Psoas muscle (tissue), 8 donors: ENCODE results near the gene SMIM33. TPM values are rescaled to one million over a fixed set of nuclear protein-coding genes. Genes with fewer than 3 reads are reported as not detected.
"Not testable (repeated sequence)": the region's sequence is repeated elsewhere in the genome, so short reads cannot be mapped to it uniquely, and the experiment has no call there.

Experiments
- ATAC-seq, 4 donors: fragments of 200-7000 bp; cut with Tn5 transposase; one replicate each; pipeline ENCODE4 v1.9.1; 2020; ENCODE audit warnings: moderate library complexity in 3 of 4, mild to moderate bottlenecking in 2 of 4
- DNase-seq, 2 donors: peaks; one replicate each; pipeline ENCODE4 v3.0.0-alpha.2; 2020
- H3K27ac ChIP-seq: fragments of 200-600 bp; one replicate; pipeline ENCODE4 v1.8.0; 2022
- H3K27me3 ChIP-seq, 3 donors: fragments of 200-600 bp in 1 of 3; one replicate each; pipeline versions ENCODE4 v1.6.1 to v1.8.0; 2013 to 2022; ENCODE audit warnings: low read length in 2 of 3, mild to moderate bottlenecking in 2 of 3, moderate library complexity in 1 of 3; ENCODE audit not compliant: insufficient read depth in 3 of 3
- H3K36me3 ChIP-seq, 2 donors: fragments of 200-600 bp in 1 of 2; one replicate each; pipeline versions ENCODE4 v1.6.1 to v1.8.0; 2013 to 2022; ENCODE audit warnings: low read depth in 1 of 2, mild to moderate bottlenecking in 1 of 2, moderate library complexity in 1 of 2; ENCODE audit not compliant: insufficient read depth in 1 of 2
- H3K4me1 ChIP-seq: fragments of 200-600 bp; one replicate; pipeline ENCODE4 v1.8.0; 2022
- H3K4me3 ChIP-seq: fragments of 200-600 bp; one replicate; pipeline ENCODE4 v1.8.0; 2022; ENCODE audit warnings: mild to moderate bottlenecking
- H3K9me3 ChIP-seq: fragments of 200-600 bp; one replicate; pipeline ENCODE4 v1.8.0; 2022
- WGBS, 3 donors: extraction: QIAGEN DNeasy Blood & Tissue Kit; methylation state at CpG; one replicate each; pipeline versions ENCODE4 v1.1.6 to v1.1.7; 2013; 5-methylcytosine and 5-hydroxymethylcytosine counted together
- intact Hi-C, 2 donors: fragments of 100-400 bp; cut with DNase I; formaldehyde crosslinking; loops; one replicate each; pipeline versions ENCODE4 v1.11.0 to v1.14.2; 2022
- polyA plus RNA-seq, 3 donors: library from polyadenylated mRNA; stranded (reverse); fragments of 200-250 nt; gene quantifications; one replicate each; pipeline ENCODE4 v1.2.3, GENCODE V29; 2013
- total RNA-seq, 4 donors: library from RNA; stranded (reverse); fragmentation: NEBNext Ultra II Directional in 2 of 4; extraction: Animal tissue kit (Norgen Biotek cat#: 25700) in 2 of 4; gene quantifications; one replicate each; pipeline versions ENCODE4 v1.2.1 to v1.2.4, GENCODE V29; 2021 to 2023
- TF ChIP-seq, protein P1 (sequence below): fragments of 200-600 bp; IDR thresholded peaks from one replicate; pipeline ENCODE4 v1.8.0; 2022; ENCODE audit warnings: antibody characterized with exemption
- donor health status: healthy with polysubstance abuse.
- donor health status: DM: no; HTN: no; CAD: no; lungs with moderate emphysema.
- donor health status: Bipolar disorder and iron deficiency.
- donor health status: healthy.
- donor health status: DM: yes; HTN: yes; CAD: no.
- donor health status: DM: no; HTN: no; CAD: no.
- donor health status: DM: no; HTN: no; CAD: no.
- donor health status: DM: yes; HTN: yes; CAD: no.

The SMIM33 gene
- total and polyA plus RNA-seq, 7 donors = not detected

- H3K27ac ChIP-seq = peak overlapping the region; percentile 13
- H3K9me3 ChIP-seq = no peaks in the 10 kb centered on the region
- ATAC-seq (no peak), DNase-seq (no peak)
- TF ChIP-seq, protein P1, sequence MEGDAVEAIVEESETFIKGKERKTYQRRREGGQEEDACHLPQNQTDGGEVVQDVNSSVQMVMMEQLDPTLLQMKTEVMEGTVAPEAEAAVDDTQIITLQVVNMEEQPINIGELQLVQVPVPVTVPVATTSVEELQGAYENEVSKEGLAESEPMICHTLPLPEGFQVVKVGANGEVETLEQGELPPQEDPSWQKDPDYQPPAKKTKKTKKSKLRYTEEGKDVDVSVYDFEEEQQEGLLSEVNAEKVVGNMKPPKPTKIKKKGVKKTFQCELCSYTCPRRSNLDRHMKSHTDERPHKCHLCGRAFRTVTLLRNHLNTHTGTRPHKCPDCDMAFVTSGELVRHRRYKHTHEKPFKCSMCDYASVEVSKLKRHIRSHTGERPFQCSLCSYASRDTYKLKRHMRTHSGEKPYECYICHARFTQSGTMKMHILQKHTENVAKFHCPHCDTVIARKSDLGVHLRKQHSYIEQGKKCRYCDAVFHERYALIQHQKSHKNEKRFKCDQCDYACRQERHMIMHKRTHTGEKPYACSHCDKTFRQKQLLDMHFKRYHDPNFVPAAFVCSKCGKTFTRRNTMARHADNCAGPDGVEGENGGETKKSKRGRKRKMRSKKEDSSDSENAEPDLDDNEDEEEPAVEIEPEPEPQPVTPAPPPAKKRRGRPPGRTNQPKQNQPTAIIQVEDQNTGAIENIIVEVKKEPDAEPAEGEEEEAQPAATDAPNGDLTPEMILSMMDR = no peak
- no peak overlapping the region for H3K4me3 ChIP-seq
- intact Hi-C loops = no loop called here
- H3K36me3 ChIP-seq = no peaks in the 10 kb centered on the region
- peaks cover 8% of the 10 kb centered on the region for H3K4me1 ChIP-seq
- WGBS, 3 donors = 69 to 85% (median 70%) methylated on average over 3 of the region's 3 CpGs
- H3K27me3 ChIP-seq = no peaks in the 10 kb centered on the region
These were observed 25.0 kb downstream of the SMIM33 start for GRCh38 chr5:139495638-139496435.

DNA sequence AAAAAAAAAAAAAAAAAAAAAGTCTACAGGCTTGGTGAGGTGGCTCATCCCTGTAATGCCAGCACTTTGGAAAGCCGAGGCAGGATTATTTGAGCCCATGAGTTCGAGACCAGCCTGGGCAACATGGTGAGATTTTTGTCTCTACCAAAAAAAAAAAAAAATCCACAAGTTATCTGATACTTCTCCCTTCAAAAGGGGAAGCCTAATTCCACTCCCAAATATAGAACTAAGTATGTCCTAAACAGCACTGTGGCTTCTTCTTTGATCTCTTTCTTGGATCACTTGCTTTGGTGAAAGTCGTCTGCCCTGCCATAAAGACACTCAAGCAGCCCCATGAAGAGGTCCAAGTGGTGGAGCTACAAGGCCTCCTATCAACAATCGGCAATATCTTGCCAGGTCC is 30.6 kb downstream of the SMIM33 start:
- H3K36me3 ChIP-seq = no peaks in the 10 kb centered on the region
- TF ChIP-seq, protein P1 = no peak

DNA sequence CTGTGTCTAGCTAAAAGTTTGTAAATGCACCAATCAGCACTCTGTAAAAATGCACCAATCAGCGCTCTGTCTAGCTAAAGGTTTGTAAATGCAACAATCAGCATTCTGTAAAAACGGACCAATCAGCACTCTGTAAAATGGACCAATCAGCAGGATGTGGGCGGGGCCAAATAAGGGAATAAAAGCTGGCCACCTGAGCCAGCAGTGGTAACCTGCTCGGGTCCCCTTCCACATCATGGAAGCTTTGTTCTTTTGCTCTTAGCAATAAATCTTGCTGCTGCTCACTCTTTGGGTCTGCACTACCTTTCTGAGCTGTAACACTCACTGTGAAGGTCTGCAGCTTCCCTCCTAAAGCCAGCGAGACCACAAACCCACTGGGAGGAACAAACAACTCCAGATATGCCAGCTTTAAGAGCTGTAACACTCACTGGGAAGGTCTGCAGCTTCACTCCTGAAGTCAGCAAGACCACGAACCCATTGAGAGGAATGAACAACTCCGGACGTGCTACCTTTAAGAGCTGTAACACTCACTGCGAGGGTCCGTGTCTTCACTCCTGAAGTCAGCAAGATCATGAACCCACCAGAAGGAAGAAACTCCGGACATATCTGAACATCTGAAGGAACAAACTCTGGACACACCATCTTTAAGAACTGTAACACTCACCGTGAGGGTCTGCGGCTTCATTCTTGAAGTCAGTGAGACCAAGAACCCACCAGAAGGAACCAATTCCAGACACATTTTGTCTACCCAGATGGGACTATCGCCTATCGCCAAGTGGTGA is 32.4 kb downstream of the SMIM33 start:
- H3K27ac ChIP-seq, H3K27me3 ChIP-seq, H3K36me3 ChIP-seq, intact Hi-C loops, H3K9me3 ChIP-seq, H3K4me1 ChIP-seq, H3K4me3 ChIP-seq, ATAC-seq, DNase-seq: not testable (repeated sequence)
- 89 to 90% (median 90%) methylated on average over 15 of the region's 15 CpGs for WGBS, 3 donors

More for the DNA sequence above, 30.6 kb downstream of the SMIM33 start:
- Histone ChIP-seq H3K9me3 (no peaks in the 10 kb centered on the region), H3K27me3 (no peaks in the 10 kb centered on the region), H3K27ac (no peak overlapping the region), H3K4me3 (no peak overlapping the region), H3K4me1 (no peaks in the 10 kb centered on the region)
- ATAC-seq (no peak), DNase-seq (no peak)
- intact Hi-C loops = no loop called here
- 49 to 80% (median 61%) methylated on average over 4 of the region's 4 CpGs for WGBS, 3 donors

DNA sequence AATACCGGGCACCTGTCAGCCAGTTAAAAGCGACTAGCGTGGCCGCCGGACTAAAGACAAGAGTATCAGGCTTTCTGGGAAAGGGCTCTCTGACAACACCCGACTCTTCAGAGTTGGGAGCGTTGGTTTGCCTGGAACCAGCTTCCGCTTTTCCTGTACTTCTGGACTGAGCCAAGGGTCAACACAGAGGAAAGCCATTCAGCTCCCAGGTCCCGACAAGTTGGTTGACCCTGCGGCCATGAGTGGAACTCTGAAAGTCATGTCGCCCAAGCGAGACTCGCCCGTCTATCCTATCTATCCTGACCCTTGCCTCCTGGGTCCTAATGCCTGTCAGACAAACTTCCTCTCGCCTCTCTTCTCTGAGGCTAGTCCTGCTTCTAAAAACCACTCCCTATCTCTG is 33.1 kb downstream of the SMIM33 start:
- WGBS, 3 donors = 76 to 79% (median 78%) methylated on average over 15 of the region's 15 CpGs
- H3K9me3 ChIP-seq, ATAC-seq, H3K4me3 ChIP-seq, DNase-seq, H3K27ac ChIP-seq, H3K4me1 ChIP-seq, H3K36me3 ChIP-seq, intact Hi-C loops, H3K27me3 ChIP-seq: not testable (repeated sequence)

DNA sequence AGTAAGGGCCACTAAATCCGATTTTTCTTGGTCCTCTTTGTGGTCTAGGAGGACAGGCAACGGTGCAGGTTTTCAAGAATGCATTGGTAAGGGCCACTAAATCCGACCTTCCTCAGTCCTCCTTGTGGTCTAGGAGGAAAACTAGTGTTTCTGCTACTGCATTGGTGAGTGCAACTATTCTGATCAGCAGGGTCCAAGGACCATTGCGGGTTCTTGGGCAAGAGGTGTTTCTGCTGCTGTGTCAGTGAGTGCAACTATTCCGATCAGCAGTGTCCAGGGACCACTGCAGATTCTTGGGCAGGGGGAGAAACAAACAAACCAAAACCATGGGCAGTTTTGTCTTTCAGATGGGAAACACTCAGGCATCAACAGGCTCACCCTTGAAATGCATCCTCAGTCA is 33.9 kb downstream of the SMIM33 start:
- ATAC-seq, H3K4me3 ChIP-seq, intact Hi-C loops, H3K4me1 ChIP-seq, H3K27ac ChIP-seq, H3K36me3 ChIP-seq, H3K9me3 ChIP-seq, DNase-seq, H3K27me3 ChIP-seq: not testable (repeated sequence)
- 75 to 89% (median 85%) methylated on average over 5 of the region's 5 CpGs for WGBS, 3 donors

DNA sequence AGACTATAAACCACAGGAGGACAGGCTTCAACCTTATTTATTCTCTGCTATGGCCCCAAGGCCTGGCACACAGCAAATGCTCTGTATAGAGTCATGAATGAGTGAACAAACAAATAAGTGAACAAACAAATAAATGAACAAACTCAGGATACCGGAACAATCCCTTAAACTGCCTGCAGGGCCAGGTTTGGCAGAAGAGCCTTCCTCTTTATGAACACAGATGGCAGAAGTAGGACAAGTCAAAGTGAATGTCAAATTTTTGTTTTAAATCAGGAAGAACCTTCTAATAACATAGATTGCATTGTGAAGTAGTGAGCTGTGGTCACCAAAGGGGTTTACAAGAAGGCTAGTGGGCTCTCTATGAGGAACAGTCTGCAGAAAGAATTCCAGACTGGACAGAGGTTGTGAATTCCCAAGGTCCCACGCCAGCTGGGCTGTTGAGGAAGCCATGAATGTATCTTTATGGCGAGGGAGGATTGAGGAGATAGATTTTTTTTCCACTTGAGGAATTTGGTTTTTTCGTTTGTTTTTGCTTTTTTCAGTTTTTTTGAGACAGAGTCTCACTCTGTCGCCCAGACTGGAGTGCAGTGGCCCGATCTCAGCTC is 42.1 kb downstream of the SMIM33 start:
- 74 to 78% (median 76%) methylated on average over 6 of the region's 6 CpGs for WGBS, 3 donors
- intact Hi-C loops = loop anchor here in 1 of 2 donors (10.0 kb wide), 1 partner anchor 218 kb away; the partner anchor contains the start of gene MATR3

More for the DNA sequence above, 42.1 kb downstream of the SMIM33 start:
- Histone ChIP-seq H3K27me3 (no peaks in the 10 kb centered on the region), H3K27ac (no peak overlapping the region), H3K4me3 (no peak overlapping the region), H3K4me1 (no peaks in the 10 kb centered on the region), H3K36me3 (no peaks in the 10 kb centered on the region), H3K9me3 (no peaks in the 10 kb centered on the region)
- DNase-seq = no peak
- TF ChIP-seq, protein P1 = no peak
- no peak for ATAC-seq
